Suppressor macrophage (primary cell): ENCODE data around the gene CUX1.
"Not testable (repeated sequence)": the region's sequence is repeated elsewhere in the genome, so short reads cannot be mapped to it uniquely, and the experiment has no call there.

Experiments
- DNase-seq, 4 experiments: peaks; one replicate each; pipeline ENCODE4 v3.0.0-alpha.2; 2020 to 2022

The CUX1 gene

DNA sequence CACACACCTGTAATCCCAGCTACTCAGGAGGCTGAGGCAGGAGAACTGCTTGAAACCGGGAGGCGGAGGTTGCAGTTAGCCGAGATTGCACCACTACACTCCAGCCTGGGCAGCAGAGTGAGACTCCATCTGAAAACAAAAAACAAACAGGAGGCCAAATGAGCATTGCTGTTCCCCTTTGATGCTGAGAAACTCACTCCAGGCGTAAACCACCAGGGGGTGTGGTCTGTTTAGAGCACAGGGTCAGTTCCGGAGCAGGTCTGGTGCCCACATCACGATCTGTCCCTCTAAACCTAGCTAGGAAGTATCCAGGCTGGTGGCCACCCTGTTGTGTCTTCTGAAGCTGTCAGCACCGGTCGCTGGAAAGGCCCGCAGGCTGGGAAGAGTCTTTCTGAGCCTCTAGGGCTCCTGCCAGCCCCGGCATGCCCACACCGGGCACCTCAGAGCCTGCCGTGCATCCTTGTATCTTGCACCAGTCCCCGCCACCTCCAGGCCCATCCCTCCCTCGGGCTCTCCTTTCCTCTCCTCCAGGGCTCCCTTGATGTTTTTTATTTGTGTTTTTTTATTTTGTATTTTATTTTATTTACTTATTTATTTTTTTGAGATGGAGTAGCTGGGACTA lies 402.9 kb downstream of the CUX1 start:
- no peak for DNase-seq

DNA sequence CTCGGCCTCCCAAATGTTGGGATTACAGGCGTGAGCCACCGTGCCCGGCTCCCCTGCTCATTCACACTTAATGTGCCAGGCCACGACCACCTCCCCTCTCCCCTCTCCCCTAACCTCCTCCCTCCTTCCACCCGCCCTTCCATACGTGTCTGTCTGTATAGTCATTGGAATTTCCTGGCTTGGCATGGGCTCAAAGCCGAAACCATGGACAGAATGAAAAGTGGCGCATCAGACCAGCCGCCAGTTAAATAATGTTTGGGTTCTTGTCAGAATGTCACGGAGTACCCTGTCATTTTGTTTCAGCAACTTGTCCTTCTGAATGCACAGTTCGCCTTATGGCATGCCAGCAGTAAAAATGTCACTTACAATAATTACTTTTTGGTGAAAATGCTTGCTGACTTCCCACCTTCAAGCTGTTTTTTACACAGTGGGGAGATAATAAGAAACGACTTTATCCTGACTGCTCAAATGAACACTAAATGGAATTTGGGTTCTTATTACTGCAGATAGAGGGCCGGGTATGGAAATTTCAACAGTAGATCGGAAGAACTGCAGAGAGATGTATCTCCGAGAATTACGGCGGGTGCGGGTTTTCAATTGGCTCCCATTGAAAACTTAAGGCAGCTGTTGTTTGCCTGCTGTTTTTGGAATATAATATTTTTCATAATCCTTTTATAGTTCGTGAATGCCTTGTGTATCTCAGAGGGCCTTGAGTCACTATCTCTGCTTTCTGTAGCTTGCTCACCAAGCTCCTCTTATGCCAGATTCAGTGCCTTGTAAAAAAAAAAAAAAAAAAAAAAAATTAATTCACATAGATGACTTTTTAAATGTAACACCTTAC lies 403.8 kb downstream of the CUX1 start:
- no peak for DNase-seq

DNA sequence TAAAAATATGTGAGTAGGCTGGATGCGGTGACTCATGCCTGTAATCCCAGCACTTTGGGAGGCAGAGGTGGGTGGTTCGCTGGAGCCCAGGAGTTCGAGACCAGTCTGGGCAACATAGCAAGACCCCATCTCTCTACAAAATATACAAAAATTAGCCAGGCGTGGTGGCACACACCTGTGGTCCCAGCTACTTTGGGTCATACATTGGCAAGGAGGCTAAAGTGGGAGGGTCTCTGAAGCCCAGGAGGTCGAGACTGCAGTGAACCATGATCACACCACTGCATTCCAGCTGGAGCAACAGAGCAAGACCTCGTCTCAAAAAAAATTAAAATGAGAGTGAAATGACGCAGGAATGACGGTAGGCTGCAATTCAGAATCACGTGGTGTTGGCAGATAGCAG lies 404.5 kb downstream of the CUX1 start:
- no peak for DNase-seq

DNA sequence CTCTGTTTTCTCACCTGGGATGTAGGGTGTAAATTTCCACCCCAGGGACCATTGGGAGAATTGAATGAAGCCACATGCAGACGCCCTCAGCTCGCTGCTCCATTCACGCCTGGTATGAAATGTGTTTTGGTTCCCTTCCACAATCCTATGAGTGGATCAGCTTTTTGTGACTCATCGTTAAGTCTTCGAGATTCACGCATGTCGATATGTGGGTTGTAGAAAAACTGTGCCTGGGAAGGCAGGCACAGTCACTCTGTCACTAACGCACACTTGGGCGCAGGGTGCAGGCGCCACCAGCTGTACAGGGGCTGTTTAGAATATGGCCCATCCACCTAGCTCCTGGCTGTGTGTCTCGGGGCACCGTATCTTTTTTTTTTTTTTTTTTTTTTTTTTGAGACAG lies 405.0 kb downstream of the CUX1 start:
- DNase-seq, result no peak

DNA sequence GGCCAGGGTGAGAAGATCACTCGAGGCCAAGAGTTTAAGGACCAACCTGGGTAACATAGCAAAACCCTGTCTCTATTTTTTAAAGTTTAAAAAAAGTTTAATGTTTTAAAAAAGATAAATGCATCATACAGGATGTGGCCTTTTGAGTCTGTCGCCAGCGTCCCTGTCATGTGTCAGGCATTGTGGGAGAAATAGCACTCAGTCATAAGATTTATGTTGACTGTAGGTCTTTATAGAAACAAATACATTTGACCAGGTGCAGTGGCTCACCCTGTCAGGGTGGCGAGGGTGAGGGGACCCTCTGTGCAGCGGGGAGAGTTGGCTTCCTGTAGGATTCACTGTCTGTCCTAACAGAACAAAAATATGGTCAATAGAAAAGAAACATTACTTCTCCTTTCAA lies 405.8 kb downstream of the CUX1 start:
- DNase-seq, result no peak

DNA sequence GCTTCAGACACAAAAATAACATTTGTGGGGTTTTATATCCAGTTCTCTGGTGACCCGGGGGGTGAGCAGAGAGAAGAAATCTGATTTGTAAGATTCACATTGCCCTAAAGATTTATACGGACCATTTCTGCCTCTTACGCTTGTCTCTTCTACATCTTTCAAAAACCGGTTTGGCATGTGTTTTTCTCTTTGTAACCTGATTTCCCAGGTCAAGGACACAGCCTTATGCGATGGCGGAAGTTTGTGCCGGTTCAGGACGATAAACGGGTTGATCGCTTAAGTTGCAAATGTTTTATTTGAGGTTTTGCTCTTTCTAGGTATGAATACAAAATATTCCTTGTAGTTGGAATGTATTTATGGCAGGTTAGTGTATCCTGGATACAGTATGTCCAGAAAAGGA lies 407.6 kb downstream of the CUX1 start:
- DNase-seq, result no peak

DNA sequence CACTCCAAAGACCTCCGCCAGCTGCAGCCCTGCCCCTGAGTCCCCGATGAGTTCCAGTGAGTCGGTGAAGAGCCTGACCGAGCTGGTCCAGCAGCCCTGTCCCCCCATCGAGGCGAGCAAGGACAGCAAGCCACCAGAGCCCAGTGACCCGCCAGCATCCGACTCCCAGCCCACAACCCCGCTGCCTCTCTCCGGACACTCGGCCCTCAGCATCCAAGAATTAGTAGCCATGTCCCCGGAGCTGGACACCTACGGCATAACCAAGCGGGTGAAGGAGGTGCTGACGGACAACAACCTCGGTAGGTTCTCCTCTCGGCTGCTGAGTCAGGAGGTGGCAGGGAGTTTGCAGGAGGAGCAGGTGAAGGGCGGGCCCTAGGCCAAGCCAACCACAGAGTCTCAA lies 409.9 kb downstream of the CUX1 start:
- DNase-seq, result no peak

DNA sequence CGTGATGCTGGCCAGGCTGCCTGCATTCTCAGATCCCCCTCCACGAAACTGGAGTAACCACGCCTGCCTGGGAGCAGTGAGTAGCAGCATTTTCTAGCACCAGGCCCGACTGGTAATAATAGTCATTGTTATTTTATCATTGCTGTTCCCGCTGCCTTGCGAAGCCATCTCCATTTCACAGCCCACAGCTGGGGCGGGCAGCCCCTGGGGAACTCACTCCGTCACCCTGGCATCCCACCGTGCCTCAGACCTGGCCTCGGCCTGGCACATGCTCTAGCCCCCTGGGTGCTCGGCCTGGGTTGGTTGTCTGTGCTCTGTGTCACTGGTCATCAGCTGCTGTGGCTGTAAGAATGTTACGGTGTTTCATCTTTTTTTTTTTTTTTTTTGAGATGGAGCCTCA lies 411.5 kb downstream of the CUX1 start:
- no peak for DNase-seq

DNA sequence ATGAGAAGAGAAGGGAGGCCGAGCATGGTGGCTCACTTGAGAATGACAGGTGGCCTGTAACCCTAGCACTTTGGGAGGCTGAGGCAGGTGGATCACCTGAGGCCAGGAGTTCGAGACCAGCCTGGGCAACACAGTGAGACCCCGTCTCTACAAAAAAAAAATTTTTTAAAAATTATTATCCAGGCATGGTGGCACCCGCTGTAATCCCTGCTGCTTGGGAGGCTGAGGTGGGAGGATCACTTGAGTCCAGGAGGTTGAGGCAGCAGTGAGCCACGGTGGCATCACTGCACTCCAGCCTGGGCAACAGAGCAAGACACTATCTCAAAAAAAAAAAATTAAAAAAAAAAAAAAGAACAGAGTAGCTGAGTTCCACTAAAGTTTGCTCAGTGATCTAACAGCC lies 412.7 kb downstream of the CUX1 start:
- DNase-seq, result not testable (repeated sequence)

DNA sequence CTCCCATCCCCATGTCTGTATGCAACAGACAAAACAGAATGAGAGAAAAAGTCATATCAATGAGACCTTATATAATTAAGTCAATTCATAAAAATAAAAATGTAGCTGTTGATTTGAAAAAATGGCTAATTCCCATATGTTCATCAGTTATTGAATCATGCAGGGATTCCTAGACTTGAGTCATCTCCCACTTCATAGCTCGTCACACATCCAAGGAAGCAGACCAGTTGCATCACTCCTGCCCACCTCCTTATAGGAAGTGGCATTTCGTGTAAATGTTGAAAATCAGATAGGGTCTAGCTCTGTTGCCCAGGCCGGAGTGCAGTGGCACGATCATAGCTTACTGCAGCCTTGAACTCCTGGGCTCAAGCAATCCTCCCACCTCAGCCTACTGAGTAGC lies 413.2 kb downstream of the CUX1 start:
- no peak for DNase-seq

DNA sequence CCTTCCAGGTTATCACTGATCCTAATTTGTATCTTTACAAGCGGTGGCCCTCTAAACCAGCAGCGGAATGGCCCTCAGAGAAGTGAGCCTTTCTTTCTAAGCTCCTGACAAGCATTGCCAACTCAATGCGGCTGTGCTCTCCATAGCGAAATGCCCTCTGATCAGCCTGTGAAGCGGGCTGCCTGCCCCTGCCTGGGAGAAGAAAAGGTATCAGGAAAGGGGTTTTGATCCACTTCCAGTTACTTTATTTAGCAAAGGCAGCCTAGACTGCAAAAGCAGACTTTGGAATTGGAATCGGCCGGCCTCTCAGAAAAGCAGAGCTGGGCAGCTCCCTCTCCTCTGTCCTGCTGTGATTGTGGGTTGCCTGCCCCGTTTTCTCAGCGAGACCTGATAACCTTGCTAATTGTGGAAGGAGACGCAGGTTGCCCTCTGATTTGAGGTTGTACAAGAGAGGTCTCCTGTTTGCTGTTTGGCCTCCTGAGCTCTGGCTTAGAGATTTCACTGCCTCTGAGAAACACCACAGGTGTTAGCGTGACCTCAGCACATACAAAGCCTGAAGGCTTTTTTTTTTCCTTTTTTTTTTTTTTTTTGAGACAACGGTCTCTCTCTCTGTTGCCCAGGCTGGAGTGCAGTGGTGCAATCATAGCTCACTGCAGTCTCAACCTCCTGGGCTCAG lies 415.3 kb downstream of the CUX1 start:
- DNase-seq, result no peak

DNA sequence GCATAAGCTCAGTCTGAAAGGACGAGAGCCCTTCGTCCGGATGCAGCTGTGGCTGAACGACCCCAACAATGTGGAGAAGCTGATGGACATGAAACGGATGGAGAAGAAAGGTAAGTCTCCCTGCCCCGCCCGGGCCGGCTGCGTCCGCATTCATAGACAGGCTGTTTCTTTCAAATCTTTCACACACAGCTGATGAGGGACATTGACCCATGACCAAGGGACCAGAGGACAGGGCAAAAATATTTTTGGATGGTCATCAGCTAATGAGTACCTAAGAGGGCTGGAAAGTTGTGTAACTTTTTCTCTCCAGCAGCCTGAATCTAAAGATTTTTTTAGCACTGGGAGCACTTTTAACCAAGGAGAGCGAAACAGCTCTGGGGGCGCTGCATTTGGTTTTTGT lies 416.7 kb downstream of the CUX1 start:
- no peak for DNase-seq

DNA sequence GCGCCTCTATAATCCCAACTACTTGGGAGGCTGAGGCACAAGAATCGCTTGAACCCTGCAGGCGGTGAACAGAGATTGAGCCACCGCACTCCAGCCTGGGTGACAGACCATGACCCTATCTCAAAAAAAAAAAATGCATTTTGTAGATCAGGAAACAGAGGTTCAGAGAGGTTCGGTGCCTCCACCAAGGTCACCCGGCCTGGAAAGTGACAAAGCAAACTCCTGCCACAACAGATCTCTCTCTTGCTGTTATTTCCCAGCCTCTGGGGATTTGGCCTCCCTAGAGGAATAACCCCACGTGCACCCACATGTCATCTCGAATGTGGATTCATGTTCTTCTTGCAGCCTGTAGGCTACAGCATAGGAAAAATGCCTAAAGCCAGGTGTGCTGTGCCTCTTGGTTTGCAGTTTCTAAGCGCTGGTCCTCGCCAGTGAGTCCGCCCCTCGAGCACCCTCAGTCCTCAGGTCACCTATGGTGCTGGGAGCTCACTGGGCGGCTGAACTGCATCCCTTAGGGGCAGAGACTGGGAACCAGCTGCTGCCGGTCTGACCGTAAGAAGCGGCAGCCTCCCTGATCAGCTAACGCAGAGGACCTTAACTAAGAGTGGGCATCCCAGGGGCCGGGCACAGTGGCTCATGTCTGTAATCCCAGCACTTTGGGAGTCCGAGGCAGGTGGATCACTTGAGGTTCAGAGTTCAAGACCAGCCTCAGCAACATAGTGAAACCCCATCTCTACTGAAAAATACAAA lies 417.6 kb downstream of the CUX1 start:
- no peak for DNase-seq

DNA sequence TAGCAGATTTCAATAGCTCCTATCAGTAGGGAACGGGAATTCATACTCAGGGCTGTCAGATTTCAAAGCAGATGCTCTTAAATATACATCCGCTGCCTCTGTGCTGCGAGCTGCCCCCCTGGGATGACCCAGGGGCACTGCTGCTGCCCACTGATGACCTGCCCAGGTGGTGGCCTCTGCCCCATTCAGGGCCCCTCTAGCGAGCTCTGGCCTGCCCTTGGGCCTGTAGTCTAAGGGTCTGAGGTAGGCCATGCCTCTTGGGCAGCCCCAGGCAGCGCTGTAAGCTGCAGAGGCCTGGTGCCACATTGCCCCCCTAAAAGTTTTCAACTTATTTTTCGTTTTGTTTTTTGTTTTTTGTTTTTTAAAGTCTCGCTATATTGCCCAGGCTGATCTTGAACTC lies 418.7 kb downstream of the CUX1 start:
- no peak for DNase-seq

DNA sequence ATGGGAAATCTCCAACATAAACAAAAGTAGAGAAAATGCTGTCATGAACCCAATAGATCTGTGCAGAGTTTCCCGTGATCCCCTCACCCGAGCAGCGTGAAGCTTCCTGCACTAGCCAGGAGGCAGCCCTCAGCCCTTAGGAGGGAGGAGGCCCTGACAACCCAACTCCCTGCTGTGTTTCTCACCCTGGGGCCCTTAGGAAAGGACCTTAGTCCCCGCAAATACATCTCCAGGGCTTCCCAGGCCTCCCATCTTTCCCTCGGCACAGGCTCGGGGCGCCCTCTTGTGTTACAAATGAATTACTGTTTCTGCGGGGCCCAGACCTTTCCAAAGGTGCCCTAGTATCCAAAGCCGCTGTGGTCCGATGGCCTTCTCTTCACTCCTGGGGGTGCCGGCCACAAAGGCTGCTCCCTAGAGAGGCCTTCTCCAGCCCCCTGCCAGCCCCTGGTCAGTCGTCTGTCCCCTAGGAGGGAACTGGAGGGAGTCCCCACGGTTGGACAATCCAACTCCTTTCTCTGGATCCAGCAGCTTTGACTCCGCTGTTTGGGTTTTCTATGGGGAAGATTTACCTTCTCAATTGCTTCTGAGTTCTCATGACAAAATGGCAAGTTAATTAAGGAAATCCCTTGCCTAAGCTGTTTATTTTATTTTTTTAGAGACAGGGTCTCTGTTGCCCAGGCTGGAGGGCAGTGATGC lies 419.3 kb downstream of the CUX1 start:
- peak; percentile 56 to 78 (median 75) for DNase-seq

DNA sequence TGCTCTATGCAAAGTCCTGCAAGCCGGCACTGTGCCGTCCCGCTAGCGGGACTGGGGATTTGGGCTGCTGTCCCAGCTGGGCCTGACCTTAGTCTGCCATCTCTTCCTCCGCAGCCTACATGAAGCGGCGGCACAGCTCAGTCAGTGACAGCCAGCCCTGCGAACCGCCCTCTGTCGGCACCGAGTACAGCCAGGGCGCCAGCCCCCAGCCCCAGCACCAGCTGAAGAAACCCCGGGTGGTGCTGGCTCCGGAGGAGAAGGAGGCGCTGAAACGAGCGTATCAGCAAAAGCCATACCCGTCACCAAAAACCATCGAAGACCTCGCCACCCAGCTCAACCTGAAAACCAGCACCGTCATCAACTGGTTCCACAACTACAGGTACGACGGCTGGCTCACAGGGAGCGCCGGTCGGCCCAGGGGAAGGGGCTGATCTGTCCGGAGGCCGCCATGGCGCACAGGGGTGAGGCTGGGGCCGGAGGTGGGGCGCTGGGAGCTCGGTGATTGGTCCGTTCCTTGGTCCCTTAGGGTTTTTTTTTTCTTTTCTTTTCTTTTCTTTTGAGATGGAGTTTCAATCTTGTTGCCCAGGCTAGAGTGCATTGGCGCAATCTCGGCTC lies 421.9 kb downstream of the CUX1 start:
- DNase-seq, result no peak

DNA sequence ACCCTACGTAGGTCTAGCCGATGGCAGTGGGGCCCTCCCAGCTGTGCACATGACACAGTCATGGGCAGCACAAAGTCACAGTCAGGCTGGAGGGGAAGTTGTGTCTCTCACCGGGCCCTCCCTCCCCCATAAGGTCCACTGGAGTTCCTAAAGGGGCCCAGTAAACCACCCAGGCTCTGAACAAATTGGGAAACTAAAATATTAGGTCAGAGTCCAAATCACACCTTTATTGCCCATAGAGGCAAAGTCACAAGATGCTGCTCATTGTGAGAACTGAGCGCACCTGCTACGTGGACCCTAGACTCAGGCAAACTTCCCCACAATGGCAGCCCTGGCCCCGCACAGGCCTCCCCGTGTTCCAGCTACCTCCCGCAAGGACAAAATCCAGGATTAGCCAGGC lies 424.0 kb downstream of the CUX1 start:
- DNase-seq, result peak in 2 of 4 experiments; percentile 12 to 19

DNA sequence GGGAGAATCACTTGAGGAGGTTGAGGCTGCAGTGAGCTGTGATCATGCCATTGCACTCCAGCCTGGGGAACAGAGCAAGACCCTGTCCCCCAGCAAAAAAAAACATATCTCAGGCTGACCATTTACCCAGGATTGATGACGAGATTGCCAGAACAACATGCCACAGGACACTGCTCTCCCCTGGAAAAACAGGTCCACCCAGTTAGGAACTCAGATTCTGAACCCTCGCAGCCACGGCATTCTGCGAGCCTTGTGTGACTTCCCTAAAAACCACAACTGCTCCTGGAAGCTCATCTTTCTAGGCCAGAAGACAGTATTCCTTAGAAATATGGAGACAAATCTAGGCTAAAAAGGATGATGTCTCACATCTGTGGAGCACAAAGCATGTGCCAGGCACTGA lies 427.2 kb downstream of the CUX1 start:
- DNase-seq, result no peak

DNA sequence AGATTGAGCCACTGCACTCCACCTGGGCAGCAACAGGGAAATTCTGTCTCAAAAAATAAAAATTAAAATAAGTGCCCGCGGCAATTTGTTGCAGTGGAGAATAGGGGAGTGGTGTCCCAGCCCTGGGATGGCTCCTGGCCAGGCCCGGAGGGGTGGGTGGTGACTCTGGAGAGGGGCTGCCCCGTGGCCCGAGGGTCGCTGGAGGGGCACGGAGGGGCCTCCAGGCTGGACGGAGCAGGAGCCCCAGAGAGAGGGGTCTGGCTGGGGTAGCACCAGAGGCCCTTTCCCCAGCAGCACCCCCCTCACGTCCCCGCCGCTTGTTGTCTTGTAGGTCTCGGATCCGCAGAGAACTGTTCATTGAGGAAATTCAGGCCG lies 430.6 kb downstream of the CUX1 start:
- DNase-seq, result no peak

DNA sequence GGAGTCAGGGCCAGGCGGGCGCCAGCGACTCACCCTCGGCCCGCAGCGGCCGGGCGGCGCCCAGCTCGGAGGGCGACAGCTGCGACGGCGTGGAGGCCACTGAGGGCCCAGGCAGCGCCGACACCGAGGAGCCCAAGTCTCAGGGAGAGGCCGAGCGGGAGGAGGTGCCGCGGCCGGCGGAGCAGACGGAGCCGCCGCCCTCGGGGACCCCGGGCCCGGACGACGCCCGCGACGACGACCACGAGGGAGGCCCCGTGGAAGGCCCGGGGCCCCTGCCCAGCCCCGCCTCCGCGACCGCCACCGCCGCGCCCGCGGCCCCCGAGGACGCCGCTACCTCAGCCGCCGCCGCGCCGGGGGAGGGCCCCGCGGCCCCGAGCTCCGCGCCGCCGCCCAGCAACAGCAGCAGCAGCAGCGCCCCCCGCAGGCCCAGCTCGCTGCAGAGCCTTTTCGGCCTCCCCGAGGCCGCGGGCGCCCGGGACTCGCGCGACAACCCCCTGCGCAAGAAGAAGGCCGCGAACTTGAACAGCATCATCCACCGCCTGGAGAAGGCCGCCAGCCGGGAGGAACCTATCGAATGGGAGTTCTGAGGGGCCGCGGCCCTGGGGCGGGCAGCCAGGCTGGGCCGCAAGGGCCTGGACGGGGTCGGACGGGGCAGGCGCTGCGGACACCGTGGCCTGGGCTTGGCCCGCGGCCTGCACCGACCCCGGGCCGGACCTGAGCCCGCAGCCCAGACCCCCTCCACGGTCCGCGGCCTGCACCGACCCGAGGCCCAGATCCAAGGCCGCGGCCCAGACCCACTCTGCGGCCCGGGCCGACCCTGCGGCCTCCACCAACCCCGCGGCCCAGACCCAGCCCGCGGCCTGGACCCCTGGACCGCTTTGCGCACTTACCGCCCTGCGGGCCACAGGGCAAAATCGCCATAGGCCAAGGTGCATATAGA lies 431.3 kb downstream of the CUX1 start:
- DNase-seq, result no peak
